Transverse colon (tissue), 4 donors: Measurements from ENCODE around the gene FTCDNL1.

Source experiments
- CTCF ChIP-seq, 5 experiments: fragments of 200-600 bp in 3 of 5; fragments of 450-650 bp in 2 of 5; sonication (generic) in 3 of 5; IDR thresholded peaks; 1 replicate in 2 of 5; 2 replicates in 3 of 5; pipeline ENCODE4 v1.5.1; 2016 to 2017; ENCODE audit warnings: antibody characterized with exemption in 5 of 5, inconsistent platforms in 3 of 5, mild to moderate bottlenecking in 2 of 5, moderate library complexity in 1 of 5
- POLR2A ChIP-seq: fragments of 450-650 bp; IDR thresholded peaks from one replicate; pipeline ENCODE4 v1.6.1; 2016; ENCODE audit warnings: antibody characterized with exemption, mild to moderate bottlenecking, moderate library complexity
- POLR2AphosphoS5 ChIP-seq, 3 donors: sonication (generic); formaldehyde crosslinking; IDR thresholded peaks; one replicate each; pipeline ENCODE4 v1.6.1; 2016; ENCODE audit warnings: antibody characterized with exemption in 3 of 3

GRCh38 chr2:199861132-199861774 lies 10.3 kb upstream of the FTCDNL1 start:
- TF ChIP-seq CTCF (IDR thresholded peaks at IDR 0.05): peak; percentile 34 to 61 (median 56)
- TF ChIP-seq POLR2AphosphoS5 (IDR thresholded peaks at IDR 0.05): no peak
- no peak for TF ChIP-seq POLR2A
